NB4 (cell line): Measurements from ENCODE around the gene GALNT12.

ENCODE experiments used
- POLR2A ChIP-seq: IDR thresholded peaks from 2 replicates; pipeline ENCODE4 v1.6.1; 2011; ENCODE audit warnings: mild to moderate bottlenecking; ENCODE audit not compliant: insufficient read length; ENCODE audit errors: extremely low read depth
- TF ChIP-seq, protein P1 (sequence below): IDR thresholded peaks from one replicate; pipeline ENCODE4 v1.5.1; 2012; ENCODE audit warnings: low read depth, low read length

- TF ChIP-seq, protein P1, sequence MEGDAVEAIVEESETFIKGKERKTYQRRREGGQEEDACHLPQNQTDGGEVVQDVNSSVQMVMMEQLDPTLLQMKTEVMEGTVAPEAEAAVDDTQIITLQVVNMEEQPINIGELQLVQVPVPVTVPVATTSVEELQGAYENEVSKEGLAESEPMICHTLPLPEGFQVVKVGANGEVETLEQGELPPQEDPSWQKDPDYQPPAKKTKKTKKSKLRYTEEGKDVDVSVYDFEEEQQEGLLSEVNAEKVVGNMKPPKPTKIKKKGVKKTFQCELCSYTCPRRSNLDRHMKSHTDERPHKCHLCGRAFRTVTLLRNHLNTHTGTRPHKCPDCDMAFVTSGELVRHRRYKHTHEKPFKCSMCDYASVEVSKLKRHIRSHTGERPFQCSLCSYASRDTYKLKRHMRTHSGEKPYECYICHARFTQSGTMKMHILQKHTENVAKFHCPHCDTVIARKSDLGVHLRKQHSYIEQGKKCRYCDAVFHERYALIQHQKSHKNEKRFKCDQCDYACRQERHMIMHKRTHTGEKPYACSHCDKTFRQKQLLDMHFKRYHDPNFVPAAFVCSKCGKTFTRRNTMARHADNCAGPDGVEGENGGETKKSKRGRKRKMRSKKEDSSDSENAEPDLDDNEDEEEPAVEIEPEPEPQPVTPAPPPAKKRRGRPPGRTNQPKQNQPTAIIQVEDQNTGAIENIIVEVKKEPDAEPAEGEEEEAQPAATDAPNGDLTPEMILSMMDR = no peak
- TF ChIP-seq POLR2A = no peak
These were observed 5.5 kb upstream of the GALNT12 start for GRCh38 chr9:98801969-98802371.
